SKM-1 treated with dmso at 0.1 percent for 144 hours (cell line): ENCODE results near the gene ALG12.
"Not testable (repeated sequence)": the region's sequence is repeated elsewhere in the genome, so short reads cannot be mapped to it uniquely, and the experiment has no call there.

ENCODE experiments used
- DNase-seq: peaks from one replicate; lab custom pipeline; 2025; ENCODE audit not compliant: unreplicated experiment; lab: John Stamatoyannopoulos, UW

The ALG12 gene

DNA sequence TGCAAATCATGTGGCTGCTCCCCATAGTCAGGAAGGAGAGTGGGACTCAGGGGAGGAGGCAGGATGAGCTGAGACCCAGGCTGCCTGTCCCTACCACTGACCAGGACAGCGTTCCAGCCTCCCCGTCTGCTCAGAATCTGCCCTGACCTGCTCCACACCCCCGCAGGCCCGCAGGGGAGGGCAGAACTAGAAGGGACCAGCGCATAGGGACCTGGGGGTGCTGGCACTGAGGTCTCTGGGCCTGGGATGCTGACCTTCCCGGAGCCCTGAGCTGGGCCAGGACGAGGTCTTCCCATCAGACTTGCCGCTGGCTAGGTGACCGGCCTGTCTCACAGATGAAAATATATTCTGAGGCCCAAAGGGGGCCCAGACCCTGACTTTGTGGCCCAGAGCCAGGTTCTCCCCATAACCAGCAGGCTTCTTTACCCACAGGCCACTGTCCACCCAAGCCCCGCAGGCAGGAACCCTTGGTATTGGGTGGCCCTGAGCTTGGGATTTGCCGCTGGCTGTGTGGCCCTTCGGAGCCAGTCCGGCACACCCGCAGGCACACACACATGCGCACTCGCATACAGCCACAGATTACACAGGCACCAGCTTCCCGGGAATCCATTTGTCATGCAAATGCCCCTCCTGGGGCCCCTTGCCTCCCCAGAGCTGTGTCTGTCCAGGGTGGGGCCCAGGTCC, 28.5 kb upstream of the ALG12 start:
- no peak for DNase-seq

GRCh38 chr22:49945042-49945794, 27.0 kb upstream of the ALG12 start:
- not testable (repeated sequence) for DNase-seq

GRCh38 chr22:49944399-49944891, 26.2 kb upstream of the ALG12 start:
- no peak for DNase-seq

DNA sequence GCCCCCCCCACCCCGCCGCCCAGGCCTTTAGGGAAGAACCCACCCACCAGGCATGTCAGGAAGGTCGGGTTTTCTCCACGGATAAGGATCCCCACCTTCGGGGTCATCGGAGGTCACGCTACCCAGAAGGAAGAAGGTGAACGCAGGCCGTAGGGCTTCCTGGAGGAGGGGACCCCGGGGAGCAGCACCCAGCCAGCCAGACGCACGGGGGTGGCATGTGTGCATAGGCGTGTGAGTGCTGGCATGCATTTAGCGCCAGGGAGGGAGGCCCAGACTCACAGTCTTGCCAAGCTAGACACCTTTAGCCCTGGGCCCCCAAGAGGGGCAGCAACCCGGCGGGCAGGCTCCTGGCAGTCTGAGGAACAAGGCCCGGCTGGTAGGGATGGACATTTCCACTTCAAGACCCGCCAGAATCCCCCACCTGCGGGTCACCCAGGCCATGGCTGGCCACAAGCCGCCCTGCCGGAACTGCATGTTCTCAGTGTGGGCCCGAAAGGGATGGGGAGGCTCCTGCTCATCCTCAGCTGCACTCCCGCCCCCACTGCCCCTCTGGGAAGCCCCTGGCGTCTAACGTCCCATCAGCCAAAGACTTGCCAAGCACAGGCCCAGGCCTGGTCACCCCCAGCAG, 25.6 kb upstream of the ALG12 start:
- DNase-seq, result no peak

GRCh38 chr22:49943405-49943765, 25.1 kb upstream of the ALG12 start:
- no peak for DNase-seq

DNA sequence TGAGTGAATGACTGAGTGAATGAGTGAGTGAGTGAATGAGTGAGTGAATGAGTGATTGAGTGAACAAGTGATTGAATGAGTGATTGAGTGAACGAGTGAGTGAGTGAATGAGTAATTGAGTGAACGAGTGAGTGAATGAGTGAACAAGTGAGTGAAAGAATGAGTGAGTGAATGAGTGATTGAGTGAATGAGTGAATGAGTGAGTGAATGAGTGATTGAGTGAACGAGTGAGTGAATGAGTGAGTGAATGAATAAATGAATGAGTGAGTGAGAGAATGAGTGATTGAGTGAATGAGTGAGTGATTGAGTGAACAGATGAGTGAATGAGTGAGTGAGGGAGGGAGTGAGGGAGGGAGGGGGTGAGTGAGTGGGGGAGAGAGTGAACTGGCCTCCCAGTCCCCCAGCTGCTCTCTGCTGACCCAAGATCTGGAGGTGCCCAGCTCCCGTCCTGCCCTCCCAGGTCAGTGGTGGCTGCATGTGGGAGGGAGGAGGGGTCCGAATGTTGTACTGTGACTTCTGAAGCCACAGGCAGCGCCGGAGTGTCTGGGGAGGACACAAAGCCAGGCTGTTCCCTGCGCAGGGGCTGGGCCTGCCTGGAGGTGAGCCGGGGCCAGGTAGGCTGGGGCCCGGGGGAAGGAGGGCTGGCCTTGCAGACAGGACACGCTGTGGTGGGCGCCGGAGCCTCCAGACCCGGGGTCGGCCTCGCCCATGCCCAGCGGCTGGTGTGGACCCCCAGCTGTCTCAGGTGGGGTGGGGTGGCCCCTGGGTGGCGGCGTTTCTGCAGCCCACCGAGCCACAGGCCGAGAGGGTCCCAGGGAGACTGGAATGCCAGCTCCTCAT, 24.5 kb upstream of the ALG12 start:
- DNase-seq, result no peak

DNA sequence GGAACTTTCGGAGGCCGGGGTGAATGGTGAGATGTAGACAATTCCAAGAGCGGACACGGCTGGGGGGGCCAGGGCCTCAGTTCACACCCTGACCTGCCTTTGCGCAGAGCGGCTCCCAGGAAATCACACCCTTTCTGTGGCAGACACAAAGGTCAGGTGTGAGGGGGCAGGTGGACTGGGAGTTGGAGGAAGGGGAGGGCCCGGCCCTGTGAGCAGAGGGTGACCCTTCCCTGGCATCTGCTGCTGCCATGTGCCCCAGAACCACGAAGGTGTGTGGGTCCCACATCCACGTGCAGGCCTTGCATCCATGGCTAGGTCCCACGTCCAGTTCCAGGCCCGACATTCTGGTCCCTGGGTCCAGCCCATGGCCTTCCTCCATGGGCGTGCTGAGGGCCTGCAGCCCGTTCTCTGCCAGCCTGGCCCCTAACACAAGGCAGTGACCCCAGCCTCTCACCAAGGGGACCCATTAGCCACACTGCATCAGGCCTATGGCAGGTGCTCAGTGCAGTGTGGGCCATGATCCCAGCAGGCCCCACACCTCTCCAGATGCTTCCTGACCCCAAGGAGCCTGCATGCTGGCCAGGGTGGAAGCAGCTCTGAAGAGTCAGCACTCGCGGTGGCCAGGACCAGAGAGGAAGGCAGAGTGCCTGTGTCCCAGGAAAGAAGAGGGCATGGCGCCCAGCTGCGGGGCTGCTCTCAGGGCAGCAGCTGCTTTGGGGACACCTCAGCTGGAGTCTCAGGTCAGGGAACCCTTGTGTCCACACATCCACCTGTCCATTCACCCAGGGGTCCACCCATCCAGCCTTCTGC, 23.5 kb upstream of the ALG12 start:
- DNase-seq, result no peak

DNA sequence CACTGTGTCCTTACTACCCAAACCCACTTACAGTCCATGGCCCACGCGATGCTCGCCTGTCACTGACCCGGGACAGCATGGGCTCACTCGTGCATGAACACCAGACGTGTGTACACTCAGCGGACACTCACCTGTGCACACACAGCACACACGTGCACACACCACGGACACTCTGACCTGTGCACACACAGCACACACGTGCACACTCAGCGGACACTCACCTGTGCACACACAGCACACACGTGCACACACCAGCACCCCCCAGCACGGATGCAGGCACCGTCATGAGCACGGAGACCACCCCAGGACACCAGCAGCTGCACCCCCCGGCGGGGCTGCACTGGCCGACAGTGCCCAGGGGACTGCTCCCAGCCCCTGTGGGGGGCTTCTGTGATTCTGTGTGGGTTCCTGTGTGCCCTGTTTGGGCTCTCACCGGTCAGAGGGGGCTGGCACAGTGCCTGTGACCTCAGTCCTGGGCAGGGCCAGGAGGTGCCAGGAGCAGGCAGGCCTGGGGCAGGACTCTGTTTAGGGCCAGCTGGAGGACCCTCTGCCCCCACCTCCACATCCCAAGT, 20.4 kb upstream of the ALG12 start:
- no peak for DNase-seq

- DNase-seq, result no peak
Measured at GRCh38 chr22:49937758-49938564, 19.7 kb upstream of the ALG12 start.

- DNase-seq, result no peak
Measured at GRCh38 chr22:49936973-49937757, 18.9 kb upstream of the ALG12 start.

- DNase-seq, result peak; percentile 60
Measured at GRCh38 chr22:49936018-49936972, 18.1 kb upstream of the ALG12 start.

DNA sequence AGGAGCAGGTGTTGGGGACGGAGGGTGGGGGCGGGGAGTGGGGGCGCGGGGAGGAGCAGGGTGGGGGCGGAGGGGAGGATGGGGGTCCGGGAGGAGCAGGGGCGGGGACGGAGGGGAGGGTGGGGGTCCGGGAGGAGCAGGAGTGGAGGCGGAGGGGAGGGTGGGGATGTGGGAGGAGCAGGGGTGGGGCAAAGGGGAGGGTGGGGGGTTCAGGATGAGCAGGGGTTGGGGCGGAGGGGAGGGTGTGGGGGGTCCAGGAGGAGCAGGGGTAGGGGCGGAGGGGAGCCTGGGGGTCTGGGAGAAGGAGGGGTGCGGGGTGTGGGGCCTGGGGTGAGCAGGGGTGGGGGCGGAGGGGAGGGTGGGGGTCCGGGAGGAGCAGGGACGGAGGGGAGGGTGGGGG, 17.3 kb upstream of the ALG12 start:
- no peak for DNase-seq

DNA sequence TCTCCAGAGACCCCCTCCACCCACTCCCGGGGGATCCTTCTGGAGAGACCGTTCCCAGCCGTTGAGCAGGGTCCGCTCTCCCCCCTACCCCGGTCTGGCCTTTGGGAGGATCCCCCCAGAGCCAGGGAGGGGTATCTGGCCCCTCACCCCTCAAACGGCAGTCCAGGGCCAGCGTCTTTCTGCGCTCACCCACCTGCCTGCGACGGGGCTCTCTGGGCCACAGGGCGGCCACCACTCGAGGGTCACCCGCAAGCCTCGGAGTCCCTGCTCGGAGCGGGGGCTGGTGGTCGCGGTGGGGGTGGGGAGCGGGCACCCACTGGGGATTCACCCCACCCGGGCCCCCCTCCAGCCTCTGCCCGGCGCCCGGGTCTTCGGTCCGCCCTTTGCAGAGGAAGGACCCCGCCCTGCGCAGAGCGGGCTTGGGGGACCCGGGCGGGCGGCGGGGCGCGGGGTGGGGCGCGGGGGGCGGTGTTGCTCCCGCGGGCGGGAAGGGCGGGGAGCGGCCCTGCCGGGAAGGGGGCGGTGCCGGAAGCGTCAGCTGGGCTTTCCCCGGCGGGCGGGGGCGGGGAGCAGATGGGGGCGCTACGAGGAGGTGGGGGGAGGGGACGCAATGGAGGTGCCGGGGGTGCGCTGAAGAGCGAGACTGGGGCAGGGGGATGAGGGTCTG, 16.8 kb upstream of the ALG12 start:
- DNase-seq, result peak; percentile 23

DNA sequence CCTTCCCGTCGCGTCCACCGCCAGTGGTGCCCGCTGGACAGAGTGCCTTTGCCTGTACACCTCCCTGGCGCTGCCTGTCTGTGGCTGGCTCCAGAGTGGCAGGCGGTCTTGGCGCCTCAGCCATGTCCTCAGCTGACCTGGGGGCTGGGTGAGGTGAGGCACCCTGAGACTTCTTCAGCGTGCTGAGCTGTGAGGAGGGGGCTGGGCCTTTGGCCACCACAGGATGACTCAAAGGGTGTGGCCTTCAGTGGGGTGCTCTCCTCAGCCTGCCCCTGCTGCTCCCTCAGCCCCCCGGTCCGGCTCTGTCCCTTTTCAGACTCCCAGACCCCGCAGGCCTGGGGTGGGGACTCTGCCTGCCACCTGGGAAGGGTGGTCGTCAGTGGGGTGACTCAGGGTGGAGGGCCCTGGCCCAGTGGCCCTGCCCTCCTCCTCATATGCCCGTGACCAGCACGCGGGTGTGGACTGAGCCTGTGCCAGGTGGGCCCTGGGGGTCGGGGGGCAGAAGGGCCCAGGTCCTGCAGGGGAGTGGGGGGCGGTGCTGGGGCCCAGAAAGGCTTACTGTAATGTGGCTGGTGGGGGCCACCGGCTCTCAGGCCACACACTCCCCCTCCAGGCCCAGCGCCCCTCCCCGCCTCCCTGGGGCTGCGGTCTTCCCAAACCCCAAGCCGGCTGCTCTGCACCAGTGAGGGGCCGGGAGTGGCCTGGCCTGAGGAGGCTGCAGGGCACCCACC, 16.1 kb upstream of the ALG12 start:
- no peak for DNase-seq

DNA sequence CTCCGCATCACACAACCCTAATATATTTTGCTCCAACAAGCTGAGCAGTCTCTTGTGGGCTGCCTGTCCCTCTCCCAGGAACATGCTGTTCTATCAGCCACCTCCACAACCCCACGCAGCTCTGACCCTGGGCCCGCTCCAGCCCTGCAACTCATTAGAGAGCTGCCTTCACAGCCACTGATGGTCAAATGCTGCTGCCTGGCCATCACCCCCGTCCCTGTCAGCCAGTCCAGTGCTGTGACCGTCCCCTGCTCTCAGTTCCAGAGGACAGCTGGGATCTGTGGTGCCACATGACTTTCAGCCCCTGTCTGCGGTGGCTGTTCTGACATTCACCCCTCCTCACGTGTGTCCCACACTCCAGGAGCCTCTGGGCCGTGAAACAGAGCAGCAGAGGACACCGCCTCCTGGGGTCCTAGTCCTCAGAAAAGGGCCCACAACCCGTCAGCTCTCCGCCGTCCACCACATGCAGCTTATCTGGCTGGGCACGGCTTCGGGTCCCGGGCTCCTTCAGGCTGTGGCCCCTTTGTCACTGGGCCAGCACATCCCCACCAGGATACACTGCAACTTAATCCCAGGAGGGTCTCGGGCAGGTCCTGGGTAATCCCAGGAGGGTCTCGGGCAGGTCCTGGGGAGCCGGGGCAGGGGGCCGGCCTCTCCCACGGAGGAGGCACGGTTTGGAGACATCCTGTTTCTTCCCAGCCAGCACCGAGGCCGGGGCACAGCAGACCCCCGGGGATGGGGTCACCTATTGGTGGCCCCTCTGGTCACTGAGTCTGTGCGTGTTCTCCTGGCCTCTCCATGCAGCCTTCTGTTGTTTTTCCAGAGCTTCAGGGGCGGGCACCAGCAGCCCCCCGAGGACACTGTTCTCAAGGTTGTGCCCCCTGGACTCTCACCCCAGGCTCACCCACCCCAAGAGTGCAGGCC, 15.3 kb upstream of the ALG12 start:
- DNase-seq, result no peak
